ENCODE data around the gene USP13.

GRCh38 chr3:179642871-179643270, 10.0 kb upstream of the USP13 start:
- TF ChIP-seq CTCF (conservative IDR thresholded peaks at IDR 0.05; ENCODE audit: low read length), result no peak
- no peak for TF ChIP-seq EZH2phosphoT487 (IDR thresholded peaks at IDR 0.05; ENCODE audit: borderline replicate concordance)
